GM19438 (cell line): ENCODE measurements around the gene PLA2G2F.
A peak's percentile ranks its signal among the peaks of the same experiment; 100 is the strongest.

ENCODE experiments used
- ATAC-seq: cut with Tn5 transposase; IDR thresholded peaks from one replicate; pipeline ENCODE4 v1.9.1; 2021; ENCODE audit warnings: low read depth; ENCODE audit not compliant: unreplicated experiment

PLA2G2F gene

GRCh38 chr1:20141001-20141400, 1.9 kb downstream of the PLA2G2F start:
- ATAC-seq: no peak

- ATAC-seq: no peak
These were observed 2.3 kb downstream of the PLA2G2F start for GRCh38 chr1:20141466-20141865.

GRCh38 chr1:20142001-20142710, 3.0 kb downstream of the PLA2G2F start:
- ATAC-seq: no peak

- no peak for ATAC-seq
These were observed 4.2 kb downstream of the PLA2G2F start for GRCh38 chr1:20143318-20143717.

GRCh38 chr1:20143734-20144565, 4.8 kb downstream of the PLA2G2F start:
- no peak for ATAC-seq

- no peak for ATAC-seq
These were observed 8.9 kb downstream of the PLA2G2F start for GRCh38 chr1:20147846-20148570.

GRCh38 chr1:20148571-20149500, 9.7 kb downstream of the PLA2G2F start:
- ATAC-seq: no peak

GRCh38 chr1:20149601-20150325, 10.6 kb downstream of the PLA2G2F start:
- no peak for ATAC-seq

- ATAC-seq: no peak
These were observed 11.2 kb downstream of the PLA2G2F start for GRCh38 chr1:20150326-20150705.

- ATAC-seq: no peak
These were observed 11.8 kb downstream of the PLA2G2F start for GRCh38 chr1:20150969-20151368.

- peak; percentile 68 for ATAC-seq
These were observed 12.9 kb downstream of the PLA2G2F start for GRCh38 chr1:20151906-20152598.

- ATAC-seq: no peak
These were observed 13.4 kb downstream of the PLA2G2F start for GRCh38 chr1:20152599-20152930.

- no peak for ATAC-seq
These were observed 13.9 kb downstream of the PLA2G2F start for GRCh38 chr1:20153000-20153418.

GRCh38 chr1:20154301-20154831, 15.2 kb downstream of the PLA2G2F start:
- no peak for ATAC-seq

- ATAC-seq: no peak
These were observed 19.4 kb downstream of the PLA2G2F start for GRCh38 chr1:20158358-20159070.

GRCh38 chr1:20160034-20160433, 20.9 kb downstream of the PLA2G2F start:
- no peak for ATAC-seq

- ATAC-seq: no peak
These were observed 25.6 kb downstream of the PLA2G2F start for GRCh38 chr1:20164694-20165202.

- no peak for ATAC-seq
These were observed 26.4 kb downstream of the PLA2G2F start for GRCh38 chr1:20165522-20165951.
